ENCODE results near the gene PKDREJ. TPM values are rescaled to one million over a fixed set of nuclear protein-coding genes. Genes with fewer than 3 reads are reported as not detected.

PKDREJ gene
- total and polyA plus RNA-seq, 2 experiments from 2014 or later = 0.04 TPM; not detected in 1

- no peak overlapping the region for H3K9ac ChIP-seq
- H3K9me3 ChIP-seq (ENCODE audit: low read depth) = no peaks in the 10 kb centered on the region
- WGBS, 2 experiments (ENCODE audit: low coverage in 1 of 2, low lambda C conversion rate in 2 of 2, missing lambda C conversion rate in 2 of 2) = 96 to 97% methylated on average over 13 of the region's 13 CpGs
- H3K27me3 ChIP-seq (replicated peaks; ENCODE audit: insufficient read depth) = no peaks in the 10 kb centered on the region
- H3K4me2 ChIP-seq (ENCODE audit: unreplicated experiment) = no peak overlapping the region
- H3K27ac ChIP-seq = no peak overlapping the region
- H3K4me3 ChIP-seq = no peak overlapping the region
- TF ChIP-seq EZH2phosphoT487 (IDR thresholded peaks at IDR 0.05; ENCODE audit: insufficient read depth, low read depth) (no peak), EZH2 (IDR thresholded peaks at IDR 0.05; ENCODE audit: insufficient read depth, poor library complexity, severe bottlenecking) (no peak)
- no peak for DNase-seq
- peaks cover 15% of the 10 kb centered on the region; the same call in 1 of the 2 replicates for H3K36me3 ChIP-seq (ENCODE audit: low read depth)
- H2AFZ ChIP-seq = no peak overlapping the region
- in situ Hi-C loops (cut with MboI) = no loop called here
- H3K79me2 ChIP-seq (ENCODE audit: insufficient read depth) = no peaks in the 10 kb centered on the region
- no peaks in the 10 kb centered on the region for H3K4me1 ChIP-seq (ENCODE audit: insufficient read depth)
- no peaks in the 10 kb centered on the region for H4K20me1 ChIP-seq (ENCODE audit: insufficient read depth)
- H3F3A ChIP-seq (ENCODE audit: insufficient read depth) = no peaks in the 10 kb centered on the region
- no peaks in the 10 kb centered on the region for H3K9me2 ChIP-seq (ENCODE audit: insufficient read depth)
Observed at GRCh38 chr22:46281866-46282678, 18.9 kb upstream of the PKDREJ start.

- no peaks in the 10 kb centered on the region for H3K27me3 ChIP-seq (replicated peaks; ENCODE audit: insufficient read depth)
- no peaks in the 10 kb centered on the region for H3K79me2 ChIP-seq (ENCODE audit: insufficient read depth)
- no peak overlapping the region for H2AFZ ChIP-seq
- no peak for DNase-seq
- no peak overlapping the region for H3K9ac ChIP-seq
- H3K36me3 ChIP-seq (ENCODE audit: low read depth) = peaks cover 19% of the 10 kb centered on the region; the same call in 1 of the 2 replicates
- no peaks in the 10 kb centered on the region for H3K9me2 ChIP-seq (ENCODE audit: insufficient read depth)
- no peak overlapping the region for H3K4me3 ChIP-seq
- no peaks in the 10 kb centered on the region for H4K20me1 ChIP-seq (ENCODE audit: insufficient read depth)
- no peak overlapping the region for H3K27ac ChIP-seq
- H3K9me3 ChIP-seq (ENCODE audit: low read depth) = no peaks in the 10 kb centered on the region
- no peaks in the 10 kb centered on the region for H3K4me1 ChIP-seq (ENCODE audit: insufficient read depth)
- 90 to 94% methylated on average over 18 to 19 of the region's 19 CpGs for WGBS, 2 experiments (ENCODE audit: low coverage in 1 of 2, low lambda C conversion rate in 2 of 2, missing lambda C conversion rate in 2 of 2)
- in situ Hi-C loops (cut with MboI) = no loop called here
- no peak for TF ChIP-seq EZH2 (IDR thresholded peaks at IDR 0.05; ENCODE audit: insufficient read depth, poor library complexity, severe bottlenecking)
- no peak for TF ChIP-seq EZH2phosphoT487 (IDR thresholded peaks at IDR 0.05; ENCODE audit: insufficient read depth, low read depth)
- no peaks in the 10 kb centered on the region for H3F3A ChIP-seq (ENCODE audit: insufficient read depth)
- H3K4me2 ChIP-seq (ENCODE audit: unreplicated experiment) = no peak overlapping the region
Observed at GRCh38 chr22:46280999-46281623, 18.0 kb upstream of the PKDREJ start.

GRCh38 chr22:46280063-46280817 is 17.1 kb upstream of the PKDREJ start:
- TF ChIP-seq EZH2phosphoT487 (IDR thresholded peaks at IDR 0.05; ENCODE audit: insufficient read depth, low read depth) = no peak
- no peak for TF ChIP-seq EZH2 (IDR thresholded peaks at IDR 0.05; ENCODE audit: insufficient read depth, poor library complexity, severe bottlenecking)
- no peaks in the 10 kb centered on the region for H3K9me3 ChIP-seq (ENCODE audit: low read depth)
- DNase-seq = no peak
- in situ Hi-C loops (cut with MboI) = no loop called here
- H3K27ac ChIP-seq = no peak overlapping the region
- no peaks in the 10 kb centered on the region for H3K27me3 ChIP-seq (replicated peaks; ENCODE audit: insufficient read depth)
- no peaks in the 10 kb centered on the region for H4K20me1 ChIP-seq (ENCODE audit: insufficient read depth)
- H3F3A ChIP-seq (ENCODE audit: insufficient read depth) = no peaks in the 10 kb centered on the region
- no peak overlapping the region for H3K4me2 ChIP-seq (ENCODE audit: unreplicated experiment)
- H3K4me1 ChIP-seq (ENCODE audit: insufficient read depth) = no peaks in the 10 kb centered on the region
- no peak overlapping the region for H3K4me3 ChIP-seq
- H3K9ac ChIP-seq = no peak overlapping the region
- no peaks in the 10 kb centered on the region for H3K9me2 ChIP-seq (ENCODE audit: insufficient read depth)
- H3K36me3 ChIP-seq (ENCODE audit: low read depth) = peaks cover 25% of the 10 kb centered on the region
- WGBS, 2 experiments (ENCODE audit: low coverage in 1 of 2, low lambda C conversion rate in 2 of 2, missing lambda C conversion rate in 2 of 2) = 89 to 93% methylated on average over 12 of the region's 12 CpGs
- no peak overlapping the region for H2AFZ ChIP-seq
- H3K79me2 ChIP-seq (ENCODE audit: insufficient read depth) = no peaks in the 10 kb centered on the region
